NCI-H345 treated with DMSO at 0.1 percent for 48 hours (cell line): ENCODE measurements around the gene E2F4.
A peak's percentile ranks its signal among the peaks of the same experiment; 100 is the strongest.

Experiments used
- DNase-seq: peaks from one replicate; lab custom pipeline; 2025; ENCODE audit not compliant: unreplicated experiment; lab: John Stamatoyannopoulos, UW

The E2F4 gene

GRCh38 chr16:67173808-67174705 lies 17.9 kb upstream of the E2F4 start:
- DNase-seq = no peak

DNA sequence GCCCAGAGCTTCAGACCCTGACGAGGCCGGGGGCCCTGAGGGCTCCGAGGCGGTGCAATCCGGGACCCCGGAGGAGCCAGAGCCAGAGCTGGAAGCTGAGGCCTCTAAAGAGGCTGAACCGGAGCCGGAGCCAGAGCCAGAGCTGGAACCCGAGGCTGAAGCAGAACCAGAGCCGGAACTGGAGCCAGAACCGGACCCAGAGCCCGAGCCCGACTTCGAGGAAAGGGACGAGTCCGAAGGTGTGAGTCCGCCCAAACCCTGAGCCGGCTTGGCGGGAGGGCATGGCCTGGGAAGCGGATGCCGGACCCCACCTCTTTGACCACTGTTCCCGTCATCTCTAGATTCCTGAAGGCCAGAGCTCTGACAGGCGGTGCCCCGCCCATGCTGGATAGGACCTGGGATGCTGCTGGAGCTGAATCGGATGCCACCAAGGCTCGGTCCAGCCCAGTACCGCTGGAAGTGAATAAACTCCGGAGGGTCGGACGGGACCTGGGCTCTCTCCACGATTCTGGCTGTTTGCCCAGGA lies 17.2 kb upstream of the E2F4 start:
- DNase-seq = no peak

GRCh38 chr16:67176662-67177061 lies 15.3 kb upstream of the E2F4 start:
- peak; percentile 50 for DNase-seq

DNA sequence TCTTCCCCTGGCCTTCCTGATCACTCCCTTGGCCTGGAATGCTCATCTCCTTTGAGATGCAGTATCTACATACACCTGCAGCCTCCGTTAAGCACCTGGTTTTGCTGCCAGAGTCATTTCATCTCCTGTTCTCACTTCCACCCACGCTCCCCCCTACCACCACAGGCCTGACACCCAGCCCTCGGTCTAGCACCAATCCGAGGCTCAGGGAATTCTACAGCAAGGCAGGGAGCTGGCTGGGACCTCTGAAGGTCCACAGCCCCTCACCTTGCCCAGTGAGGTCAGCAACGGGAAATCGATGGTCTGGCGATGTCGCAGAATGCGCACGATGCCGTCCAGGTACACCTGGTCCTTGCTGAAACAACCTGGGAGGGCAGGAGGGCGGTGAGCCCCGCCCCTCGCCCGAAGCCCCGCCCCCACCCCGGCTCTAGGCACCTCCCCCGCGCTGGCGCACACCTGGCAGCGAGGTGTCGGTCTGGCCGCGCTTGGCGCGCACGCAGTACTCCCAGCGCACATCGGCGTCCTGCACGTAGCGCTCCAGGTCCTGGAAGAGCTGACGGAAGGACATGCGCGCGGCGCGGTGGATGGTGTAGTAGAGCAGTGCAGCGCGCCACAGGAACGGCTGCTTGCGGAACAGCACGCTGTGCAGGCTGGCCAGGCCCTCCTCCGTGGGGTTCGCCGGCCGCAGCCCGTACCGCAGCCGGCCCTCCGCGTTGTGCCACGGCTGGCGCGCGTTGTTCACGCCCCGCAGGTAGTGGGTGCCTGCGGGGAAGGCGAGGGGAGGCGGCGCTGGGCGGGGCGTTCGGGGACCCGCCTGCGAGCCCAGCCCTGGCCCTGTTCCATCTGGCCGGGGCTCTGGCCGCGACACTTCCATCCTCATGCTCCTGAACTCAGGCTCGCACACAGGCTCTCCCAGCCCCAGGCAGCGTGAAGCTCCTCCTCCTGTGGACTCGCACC lies 13.9 kb upstream of the E2F4 start:
- DNase-seq = peak; percentile 57

DNA sequence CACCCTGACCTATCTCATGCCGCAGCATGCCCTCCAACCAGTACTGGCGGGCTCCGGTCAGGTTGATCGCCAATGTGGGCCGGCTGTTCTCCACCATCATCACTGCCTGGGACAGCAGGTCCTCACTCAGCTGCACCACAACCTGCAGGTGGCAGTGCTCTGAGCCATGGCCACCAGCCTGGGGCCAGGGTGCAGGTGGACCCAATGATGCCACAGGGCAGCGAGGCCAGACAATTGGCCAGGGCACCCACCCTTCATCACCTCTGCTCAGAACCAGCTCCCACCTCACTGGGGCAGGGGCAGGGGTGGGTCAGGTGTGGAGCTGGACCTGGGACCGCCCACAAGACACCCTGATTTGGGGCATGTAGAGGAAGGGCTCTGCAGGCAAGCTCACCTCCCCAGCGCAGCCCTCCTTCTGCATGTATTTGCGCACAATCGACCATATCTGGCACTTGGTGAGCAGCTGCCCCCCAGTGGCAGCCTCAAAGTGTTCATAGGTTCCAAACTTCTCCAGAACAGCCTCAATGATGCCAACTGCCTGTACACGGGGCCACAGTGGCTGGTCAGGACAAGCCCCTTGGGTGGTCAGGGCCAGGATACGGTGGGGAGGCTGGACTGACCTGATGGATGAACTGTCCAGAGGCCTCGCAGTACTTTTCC lies 12.4 kb upstream of the E2F4 start:
- no peak for DNase-seq

DNA sequence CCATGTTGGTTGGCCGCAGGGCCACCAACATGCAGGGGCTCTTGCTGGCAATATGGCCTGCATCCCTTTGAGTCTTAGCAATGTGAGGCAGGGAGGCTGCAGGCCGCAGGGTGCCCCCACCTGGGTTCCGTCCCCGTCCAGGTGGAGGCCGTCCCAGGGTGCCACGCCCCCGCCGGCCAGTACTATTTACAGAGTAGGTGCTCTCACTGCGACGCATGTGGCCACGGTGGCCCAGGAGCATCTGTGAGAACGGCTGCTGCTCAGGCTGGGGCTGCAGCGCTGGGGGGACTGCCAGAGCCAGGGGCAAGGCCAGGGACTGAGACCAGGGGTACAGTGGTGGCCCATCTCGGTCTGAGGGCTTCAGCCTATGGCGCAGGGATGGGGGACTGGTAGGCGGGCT lies 11.8 kb upstream of the E2F4 start:
- DNase-seq = no peak

GRCh38 chr16:67181346-67181745 lies 10.6 kb upstream of the E2F4 start:
- no peak for DNase-seq

GRCh38 chr16:67182288-67182687 lies 9.7 kb upstream of the E2F4 start:
- no peak for DNase-seq

GRCh38 chr16:67183284-67183626 lies 8.7 kb upstream of the E2F4 start:
- no peak for DNase-seq

GRCh38 chr16:67183627-67184452 lies 8.1 kb upstream of the E2F4 start, which contains the start of gene MATCAP1:
TSS of gene MATCAP1 (minus strand) at chr16:67183963. CDS start at chr16:67180610, 3,353 bp downstream.
- DNase-seq = peak; percentile 88

GRCh38 chr16:67184453-67184994 lies 7.4 kb upstream of the E2F4 start:
- no peak for DNase-seq

DNA sequence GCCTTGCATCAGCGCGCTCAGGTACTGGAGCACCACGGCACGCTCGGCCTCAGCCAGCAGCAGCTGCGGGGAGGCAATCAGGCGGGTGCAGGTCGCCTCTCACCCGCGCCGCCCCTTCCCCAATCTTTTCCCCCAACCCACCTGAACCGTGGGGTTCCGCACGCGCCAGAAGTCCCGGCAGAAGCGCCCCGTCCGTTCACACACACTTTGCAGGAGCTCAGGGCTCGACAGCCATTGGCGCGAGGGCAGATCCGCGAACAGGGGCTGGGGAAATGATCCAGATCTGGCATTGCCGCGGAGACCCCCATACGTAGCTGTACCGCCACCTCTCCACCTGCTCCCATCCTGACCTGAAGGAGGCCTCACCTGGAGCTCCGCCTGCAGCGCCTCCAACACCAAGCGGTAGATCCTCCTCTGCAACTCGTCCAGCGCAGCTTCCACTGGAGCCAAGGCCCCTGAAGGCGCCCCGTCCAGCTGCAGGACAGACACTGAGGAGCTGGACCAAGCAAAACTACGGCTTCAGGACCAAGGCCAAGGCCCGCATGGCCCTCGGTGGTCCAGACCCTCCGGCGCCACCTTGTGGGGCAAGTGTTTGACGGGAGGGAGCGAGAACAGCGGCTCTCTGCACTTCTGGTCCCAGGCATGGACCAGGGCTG lies 6.8 kb upstream of the E2F4 start:
- peak; percentile 50 for DNase-seq

GRCh38 chr16:67185651-67186134 lies 6.3 kb upstream of the E2F4 start:
- DNase-seq = no peak

GRCh38 chr16:67186550-67186950 lies 5.4 kb upstream of the E2F4 start:
- no peak for DNase-seq

DNA sequence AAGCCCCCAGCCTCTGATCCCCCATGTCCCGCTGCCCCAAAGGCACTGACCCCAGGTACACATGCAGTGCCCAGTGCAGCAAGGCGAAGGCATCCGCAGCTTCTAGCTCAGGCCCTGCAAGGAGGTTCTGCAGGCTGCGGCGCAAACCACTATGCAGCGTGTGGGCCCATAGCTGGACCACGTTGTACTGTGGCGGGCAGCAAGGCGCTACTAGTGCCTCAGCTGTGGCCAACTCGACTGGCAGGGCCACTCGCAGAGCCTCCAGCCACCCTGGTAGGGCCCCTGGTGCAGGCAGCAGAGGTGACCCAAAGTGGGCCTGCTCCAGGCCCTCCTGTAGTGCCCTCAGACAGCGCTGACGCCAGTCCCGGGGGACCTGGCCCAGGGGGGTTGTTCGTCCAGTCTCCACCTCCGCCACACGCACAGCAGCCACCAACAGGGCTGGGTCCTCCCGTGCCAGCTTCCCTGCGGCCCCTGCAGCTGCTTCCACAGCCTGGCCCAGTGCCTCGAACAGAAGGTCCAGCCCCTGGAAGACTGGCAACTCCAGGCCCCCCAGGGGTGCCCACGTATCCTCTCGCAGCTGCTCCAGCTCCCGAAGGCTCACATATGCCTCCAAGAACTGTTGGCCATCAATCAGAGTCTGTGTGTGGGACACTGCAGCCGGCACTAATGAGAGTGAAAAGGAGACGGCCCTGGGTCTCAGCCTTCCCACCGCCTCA lies 4.6 kb upstream of the E2F4 start:
- no peak for DNase-seq

DNA sequence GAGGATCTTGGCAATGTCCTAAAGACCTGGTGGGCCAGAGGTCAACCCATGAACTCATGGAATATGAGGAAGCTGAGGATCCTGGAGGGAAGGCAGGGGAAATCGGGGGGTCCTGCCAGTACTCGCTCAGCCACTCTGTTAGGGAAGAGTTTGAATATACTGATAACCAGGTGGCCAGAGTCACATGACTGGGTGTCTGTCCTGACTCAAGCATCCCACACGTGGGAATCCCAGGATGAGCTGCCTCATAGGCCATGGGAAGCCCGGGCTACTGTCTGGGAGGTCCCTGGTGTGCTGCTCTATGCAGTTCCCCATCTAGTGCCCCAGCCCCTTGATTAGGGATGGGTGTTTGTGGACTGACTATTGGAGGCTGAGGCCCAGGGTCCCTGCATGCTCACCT lies 3.6 kb upstream of the E2F4 start:
- no peak for DNase-seq

GRCh38 chr16:67188798-67189197 lies 3.2 kb upstream of the E2F4 start:
- no peak for DNase-seq

- DNase-seq = no peak
These were observed 1.9 kb upstream of the E2F4 start, which contains the start of gene EXOC3L1 for GRCh38 chr16:67190041-67190440. TSS of gene EXOC3L1 (minus strand) at chr16:67190136. CDS start at chr16:67189676, 460 bp downstream.
